Measurements from ENCODE around the gene TCF4. TPM values are rescaled to one million over a fixed set of nuclear protein-coding genes. Genes with fewer than 3 reads are reported as not detected.

TCF4 gene
- total and polyA plus RNA-seq, 8 donors, result 99.1 to 165 (median 138) TPM

DNA sequence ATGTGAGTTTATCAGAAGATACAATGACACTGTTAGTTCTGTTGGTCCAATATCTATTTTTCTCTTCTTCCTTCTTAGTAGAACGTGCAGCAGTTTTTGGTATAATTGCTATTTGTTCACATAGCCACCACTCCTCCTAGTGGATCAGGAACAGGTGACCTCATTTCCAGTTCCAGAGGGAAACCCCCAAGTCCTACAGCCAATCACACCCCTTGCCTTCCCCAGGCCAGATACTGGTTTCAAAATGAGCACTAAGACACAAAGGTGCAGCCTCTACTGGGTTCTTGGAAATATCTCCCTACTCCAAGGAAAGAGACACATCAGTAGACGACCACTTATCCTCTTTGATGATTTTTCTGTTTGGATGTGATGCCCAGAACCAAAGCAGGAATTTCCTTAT is 103.2 kb downstream of the TCF4 start:
- Histone ChIP-seq H3K9me3 (no peaks in the 10 kb centered on the region), H3K4me1 (peaks cover 0 to 5% of the 10 kb centered on the region in 2 donors), H3K4me3 (no peak overlapping the region), H3K36me3 (no peaks in the 10 kb centered on the region), H3K27me3 (no peaks in the 10 kb centered on the region), H3K27ac (no peak overlapping the region)
- TF ChIP-seq, protein P1, sequence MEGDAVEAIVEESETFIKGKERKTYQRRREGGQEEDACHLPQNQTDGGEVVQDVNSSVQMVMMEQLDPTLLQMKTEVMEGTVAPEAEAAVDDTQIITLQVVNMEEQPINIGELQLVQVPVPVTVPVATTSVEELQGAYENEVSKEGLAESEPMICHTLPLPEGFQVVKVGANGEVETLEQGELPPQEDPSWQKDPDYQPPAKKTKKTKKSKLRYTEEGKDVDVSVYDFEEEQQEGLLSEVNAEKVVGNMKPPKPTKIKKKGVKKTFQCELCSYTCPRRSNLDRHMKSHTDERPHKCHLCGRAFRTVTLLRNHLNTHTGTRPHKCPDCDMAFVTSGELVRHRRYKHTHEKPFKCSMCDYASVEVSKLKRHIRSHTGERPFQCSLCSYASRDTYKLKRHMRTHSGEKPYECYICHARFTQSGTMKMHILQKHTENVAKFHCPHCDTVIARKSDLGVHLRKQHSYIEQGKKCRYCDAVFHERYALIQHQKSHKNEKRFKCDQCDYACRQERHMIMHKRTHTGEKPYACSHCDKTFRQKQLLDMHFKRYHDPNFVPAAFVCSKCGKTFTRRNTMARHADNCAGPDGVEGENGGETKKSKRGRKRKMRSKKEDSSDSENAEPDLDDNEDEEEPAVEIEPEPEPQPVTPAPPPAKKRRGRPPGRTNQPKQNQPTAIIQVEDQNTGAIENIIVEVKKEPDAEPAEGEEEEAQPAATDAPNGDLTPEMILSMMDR (IDR thresholded peaks at IDR 0.05), result no peak
- intact Hi-C loops (cut with DNase I), result no loop called here
- no peak for ATAC-seq
- DNase-seq, result no peak

DNA sequence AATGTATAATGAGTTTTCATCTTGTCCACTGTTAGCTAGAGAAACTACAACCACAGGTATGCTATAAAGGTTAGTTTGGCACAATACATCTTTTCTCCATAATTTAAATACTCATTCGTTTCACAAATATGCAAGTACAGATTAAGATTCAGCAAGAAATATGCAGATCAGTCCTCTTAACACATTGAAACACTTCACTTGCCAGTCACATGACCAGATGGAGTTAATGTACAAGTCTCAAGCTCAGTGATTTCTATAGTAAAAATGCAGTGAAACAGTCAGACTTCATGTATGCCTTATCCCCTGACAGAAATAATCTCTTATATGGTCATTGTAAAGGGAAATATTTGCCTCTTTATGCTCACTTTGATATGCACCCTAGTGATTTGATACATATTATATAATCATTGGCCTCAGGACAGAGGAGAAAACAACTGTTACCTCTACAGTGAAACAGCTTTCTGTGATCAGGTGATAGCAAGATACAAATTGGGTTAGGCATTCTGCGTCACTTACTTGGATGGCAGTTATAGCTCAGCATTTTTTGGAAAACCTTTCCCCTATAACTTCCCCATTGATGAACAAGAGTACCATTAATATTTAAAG is 104.6 kb downstream of the TCF4 start:
- ATAC-seq (no peak), DNase-seq (no peak)
- Histone ChIP-seq H3K27me3 (no peaks in the 10 kb centered on the region), H3K9me3 (no peaks in the 10 kb centered on the region), H3K4me3 (no peak overlapping the region), H3K27ac (no peak overlapping the region), H3K36me3 (no peaks in the 10 kb centered on the region), H3K4me1 (no peaks in the 10 kb centered on the region)
- TF ChIP-seq, protein P1 (IDR thresholded peaks at IDR 0.05), result no peak
- intact Hi-C loops (cut with DNase I), result no loop called here

DNA sequence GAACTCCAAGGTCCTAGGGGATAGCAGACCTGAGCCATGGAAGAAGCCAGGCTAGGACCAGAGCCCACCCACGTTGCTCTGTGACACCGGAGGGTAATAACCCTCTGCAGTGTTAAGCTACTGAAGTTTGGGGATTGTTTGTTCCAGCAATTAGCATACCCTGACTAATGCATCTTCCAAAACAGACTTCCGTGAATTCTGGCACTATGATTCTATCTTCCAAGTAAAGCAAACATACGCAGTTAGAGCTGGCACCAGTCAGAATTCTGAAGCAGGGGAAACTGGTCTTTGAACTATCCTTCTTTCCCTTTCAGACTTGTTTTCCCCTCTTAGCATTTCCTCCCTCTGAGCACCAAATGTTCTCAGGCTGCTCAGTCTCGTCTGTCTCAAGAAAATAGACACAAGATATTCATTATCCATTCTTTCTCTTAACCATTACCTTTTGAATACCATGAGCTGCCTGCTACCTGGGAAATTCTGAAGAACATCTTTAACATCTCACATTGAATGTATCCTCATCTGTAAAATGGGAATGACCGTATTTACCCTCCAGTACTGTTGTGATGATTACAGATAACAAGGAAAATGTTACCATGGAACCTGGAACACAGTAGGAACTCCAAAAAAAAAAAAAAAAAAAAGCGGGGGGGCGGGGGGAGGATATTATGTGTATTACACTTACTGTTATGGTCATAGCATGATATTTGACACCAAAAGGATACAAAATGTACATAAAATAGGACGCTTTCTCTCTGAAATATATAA is 108.2 kb downstream of the TCF4 start:
- H3K27ac ChIP-seq, result peak overlapping the region; percentile 62 to 76
- H3K9me3 ChIP-seq, result no peaks in the 10 kb centered on the region
- TF ChIP-seq, protein P1 (IDR thresholded peaks at IDR 0.05), result no peak
- DNase-seq (no peak), ATAC-seq (no peak)
- H3K27me3 ChIP-seq, result no peaks in the 10 kb centered on the region
- H3K4me1 ChIP-seq, result peaks cover 0 to 13% of the 10 kb centered on the region in 2 donors
- H3K36me3 ChIP-seq, result no peaks in the 10 kb centered on the region
- H3K4me3 ChIP-seq, result no peak overlapping the region
- intact Hi-C loops (cut with DNase I), result no loop called here

DNA sequence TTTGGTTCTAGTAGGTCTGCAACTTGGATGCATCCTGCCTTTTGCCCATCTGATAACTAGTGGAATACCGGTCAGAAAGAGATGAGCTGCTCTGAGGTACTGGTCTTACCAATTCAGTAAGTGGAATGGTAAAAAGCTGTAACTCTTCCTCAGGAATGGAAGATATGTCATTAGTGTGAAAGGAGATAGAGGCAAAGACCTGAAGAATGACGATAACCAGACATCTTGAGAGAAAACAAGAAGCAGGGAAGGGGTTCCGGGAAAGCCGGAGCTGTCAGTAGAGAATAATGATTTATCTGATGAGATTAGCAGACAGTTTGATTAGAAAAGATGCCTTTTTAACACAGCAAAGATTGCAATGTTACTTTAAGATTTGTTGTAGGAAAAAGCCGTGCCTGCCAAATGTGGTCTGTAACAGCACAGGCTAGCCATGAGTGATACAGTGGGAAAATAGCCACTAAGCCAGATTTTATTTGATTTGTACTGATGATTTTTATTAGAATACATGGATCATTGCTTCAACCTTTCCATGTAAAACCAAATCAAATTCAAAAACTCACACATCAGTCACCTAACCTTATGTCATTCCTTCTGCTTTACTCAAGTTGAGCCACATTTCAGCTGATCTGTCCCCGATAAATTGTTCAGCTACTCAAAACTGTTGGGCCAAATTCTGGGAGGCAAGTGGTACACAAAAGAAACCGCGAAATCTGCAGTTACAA is 110.0 kb downstream of the TCF4 start:
- peak overlapping the region; percentile 24 to 30 for H3K4me3 ChIP-seq
- DNase-seq, result peak in 1 of 4 donors; percentile 48
- ATAC-seq, result peak; percentile 44

More for the DNA sequence above, 110.0 kb downstream of the TCF4 start:
- intact Hi-C loops (cut with DNase I), result no loop called here
- Histone ChIP-seq H3K4me1 (peaks cover 0 to 13% of the 10 kb centered on the region in 2 donors), H3K9me3 (no peaks in the 10 kb centered on the region), H3K27ac (peak overlapping the region; percentile 62 to 76), H3K36me3 (no peaks in the 10 kb centered on the region), H3K27me3 (no peaks in the 10 kb centered on the region)
- TF ChIP-seq, protein P1 (IDR thresholded peaks at IDR 0.05), result no peak

Measured in left lung (tissue), 10 donors.